ENCODE measurements around the gene CDH13.

- TF ChIP-seq POLR2A (IDR thresholded peaks at IDR 0.05; ENCODE audit: low read depth, low read length), result no peak
- TF ChIP-seq CTCF (IDR thresholded peaks at IDR 0.05 in 2 of 3, conservative IDR thresholded peaks at IDR 0.05 in 1 of 3; ENCODE audit: control insufficient read depth in 2 of 3, extremely low read depth in 1 of 3, insufficient read depth in 1 of 3, low read depth in 3 of 3, low read length in 3 of 3), result no peak
- no peak for TF ChIP-seq RAD21 (IDR thresholded peaks at IDR 0.05; ENCODE audit: insufficient read depth, low read depth, low read length)
- TF ChIP-seq FOS (IDR thresholded peaks at IDR 0.05; ENCODE audit: borderline replicate concordance, extremely low read depth, insufficient read length), result no peak
- TF ChIP-seq EZH2 (IDR thresholded peaks at IDR 0.05; ENCODE audit: borderline replicate concordance, control insufficient read depth, low read depth, low read length), result no peak
- TF ChIP-seq NR2C1 (IDR thresholded peaks at IDR 0.05), result no peak
- no peak for TF ChIP-seq NR2F1 (conservative IDR thresholded peaks at IDR 0.05)
These were observed 954.3 kb downstream of the CDH13 start for GRCh38 chr16:83581082-83581481.
